Neural progenitor cell (in vitro differentiated cells): ENCODE results near the gene HDAC4.

Source experiments
- CTCF ChIP-seq: fragments of 200-600 bp; sonication (generic); IDR thresholded peaks from 2 replicates; pipeline ENCODE4 v1.5.1; 2017; ENCODE audit warnings: antibody characterized with exemption, mild to moderate bottlenecking
- EZH2 ChIP-seq: fragments of 200-600 bp; sonication (generic); IDR thresholded peaks from 2 replicates; pipeline ENCODE4 v1.6.1; 2017; ENCODE audit warnings: antibody characterized with exemption, mild to moderate bottlenecking, moderate library complexity

GRCh38 chr2:239271471-239271870 is 129.3 kb downstream of the HDAC4 start:
- TF ChIP-seq CTCF (no peak), EZH2 (no peak)
